Hematopoietic multipotent progenitor cell (in vitro differentiated cells): ENCODE data around the gene TSR3. TPM values are rescaled to one million over a fixed set of nuclear protein-coding genes. Genes with fewer than 3 reads are reported as not detected.
A peak's percentile ranks its signal among the peaks of the same experiment; 100 is the strongest.

Experiments
- DNase-seq, 3 donors: peaks; one replicate each; pipeline ENCODE4 v3.0.0-alpha.2; 2011 to 2015; ENCODE audit warnings: low read depth in 2 of 3, low spot score in 2 of 3
- total RNA-seq: library from RNA; depleted of rRNA; stranded (reverse); fragments of >200 nt; gene quantifications from one replicate; pipeline ENCODE4 v1.2.3, GENCODE V29; 2012

The TSR3 gene
- total RNA-seq, 1 donor, result 48.2 TPM

- DNase-seq, result no peak
These were observed 26.6 kb upstream of the TSR3 start for GRCh38 chr16:1378087-1378803.

GRCh38 chr16:1377406-1378010 lies 25.8 kb upstream of the TSR3 start:
- no peak for DNase-seq

GRCh38 chr16:1375741-1376410 lies 24.2 kb upstream of the TSR3 start:
- DNase-seq, result no peak

- no peak for DNase-seq
These were observed 23.6 kb upstream of the TSR3 start for GRCh38 chr16:1375298-1375640.

GRCh38 chr16:1374418-1375297 lies 23.0 kb upstream of the TSR3 start:
- no peak for DNase-seq

GRCh38 chr16:1372292-1372950 lies 20.7 kb upstream of the TSR3 start:
- no peak for DNase-seq

GRCh38 chr16:1371054-1371978 lies 19.6 kb upstream of the TSR3 start:
- DNase-seq, result no peak

GRCh38 chr16:1367486-1368174 lies 16.0 kb upstream of the TSR3 start:
- DNase-seq, result no peak

GRCh38 chr16:1366712-1367299 lies 15.1 kb upstream of the TSR3 start:
- no peak for DNase-seq

GRCh38 chr16:1366060-1366711 lies 14.5 kb upstream of the TSR3 start:
- DNase-seq, result no peak

- DNase-seq, result no peak
These were observed 12.8 kb upstream of the TSR3 start for GRCh38 chr16:1364510-1364909.

GRCh38 chr16:1363501-1364041 lies 11.9 kb upstream of the TSR3 start:
- peak in 2 of 3 donors; percentile 62 to 67 for DNase-seq

- DNase-seq, result no peak
These were observed 11.1 kb upstream of the TSR3 start for GRCh38 chr16:1362807-1363206.

- no peak for DNase-seq
These were observed 10.1 kb upstream of the TSR3 start for GRCh38 chr16:1361685-1362360.

GRCh38 chr16:1357906-1358566 lies 6.4 kb upstream of the TSR3 start:
- DNase-seq, result no peak

- DNase-seq, result no peak
These were observed 4.6 kb upstream of the TSR3 start for GRCh38 chr16:1356061-1356900.
